Neural crest cell (in vitro differentiated cells): ENCODE measurements around the gene ANGPTL5. TPM values are rescaled to one million over a fixed set of nuclear protein-coding genes. Genes with fewer than 3 reads are reported as not detected.

Experiments used
- DNase-seq: peaks from one replicate; pipeline ENCODE4 v3.0.0; 2021; ENCODE audit warnings: low read depth, mixed read lengths, low spot score
- H3K27ac Mint-ChIP-seq: one replicate; pipeline ENCODE4 v1.8.0; 2021; ENCODE audit warnings: mild to moderate bottlenecking, mixed read lengths; ENCODE audit not compliant: unreplicated experiment
- H3K27me3 Mint-ChIP-seq: 2 replicates; pipeline ENCODE4 v1.8.0; 2021; ENCODE audit warnings: low read depth, mild to moderate bottlenecking, mixed read lengths
- H3K36me3 Mint-ChIP-seq: 2 replicates; pipeline ENCODE4 v1.8.0; 2021; ENCODE audit warnings: low read depth, mild to moderate bottlenecking, mixed read lengths
- H3K4me1 Mint-ChIP-seq: 2 replicates; pipeline ENCODE4 v1.8.0; 2021; ENCODE audit warnings: mixed read lengths
- H3K4me3 Mint-ChIP-seq: one replicate; pipeline ENCODE4 v1.8.0; 2021; ENCODE audit warnings: mild to moderate bottlenecking, mixed read lengths
- H3K9me3 Mint-ChIP-seq: 2 replicates; pipeline ENCODE4 v1.8.0; 2021; ENCODE audit warnings: mixed read lengths
- total RNA-seq: library from RNA; stranded (reverse); gene quantifications from 2 replicates; pipeline ENCODE4 v1.2.1, GENCODE V29; 2021
- TF ChIP-seq, protein P1 (sequence below): fragments of 200-600 bp; sonication (generic); conservative IDR thresholded peaks from 2 replicates; pipeline ENCODE4 v1.5.0; 2021; ENCODE audit warnings: antibody characterized with exemption, mild to moderate bottlenecking

Gene ANGPTL5
- total RNA-seq, 1 donor from 2014 or later, result not detected

DNA sequence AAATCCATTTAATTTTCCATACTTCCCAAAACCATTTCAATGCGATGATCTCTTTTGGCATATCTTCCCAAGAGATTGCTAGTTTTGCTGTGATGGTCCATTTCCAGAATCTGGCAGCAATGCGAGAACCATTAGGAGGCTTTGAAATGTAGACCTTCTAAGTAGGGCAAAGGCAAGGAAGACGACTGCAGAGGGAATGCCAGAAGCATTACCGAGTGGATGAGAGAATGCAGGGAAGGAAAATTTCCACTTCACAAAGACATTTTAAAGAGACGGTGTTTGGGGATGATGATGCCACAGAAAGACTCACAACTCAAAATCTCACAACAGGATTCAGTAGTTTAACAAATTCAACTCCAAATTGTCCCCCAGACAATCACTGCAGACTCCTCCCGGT, 2.0 kb downstream of the ANGPTL5 start:
- peak overlapping the region; percentile 94 for H3K4me3 Mint-ChIP-seq
- H3K4me1 Mint-ChIP-seq, result peaks cover 29% of the 10 kb centered on the region
- no peaks in the 10 kb centered on the region for H3K36me3 Mint-ChIP-seq
- no peak for DNase-seq
- H3K27ac Mint-ChIP-seq, result peak overlapping the region; percentile 64
- no peaks in the 10 kb centered on the region for H3K9me3 Mint-ChIP-seq
- TF ChIP-seq, protein P1, sequence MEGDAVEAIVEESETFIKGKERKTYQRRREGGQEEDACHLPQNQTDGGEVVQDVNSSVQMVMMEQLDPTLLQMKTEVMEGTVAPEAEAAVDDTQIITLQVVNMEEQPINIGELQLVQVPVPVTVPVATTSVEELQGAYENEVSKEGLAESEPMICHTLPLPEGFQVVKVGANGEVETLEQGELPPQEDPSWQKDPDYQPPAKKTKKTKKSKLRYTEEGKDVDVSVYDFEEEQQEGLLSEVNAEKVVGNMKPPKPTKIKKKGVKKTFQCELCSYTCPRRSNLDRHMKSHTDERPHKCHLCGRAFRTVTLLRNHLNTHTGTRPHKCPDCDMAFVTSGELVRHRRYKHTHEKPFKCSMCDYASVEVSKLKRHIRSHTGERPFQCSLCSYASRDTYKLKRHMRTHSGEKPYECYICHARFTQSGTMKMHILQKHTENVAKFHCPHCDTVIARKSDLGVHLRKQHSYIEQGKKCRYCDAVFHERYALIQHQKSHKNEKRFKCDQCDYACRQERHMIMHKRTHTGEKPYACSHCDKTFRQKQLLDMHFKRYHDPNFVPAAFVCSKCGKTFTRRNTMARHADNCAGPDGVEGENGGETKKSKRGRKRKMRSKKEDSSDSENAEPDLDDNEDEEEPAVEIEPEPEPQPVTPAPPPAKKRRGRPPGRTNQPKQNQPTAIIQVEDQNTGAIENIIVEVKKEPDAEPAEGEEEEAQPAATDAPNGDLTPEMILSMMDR, result no peak
- H3K27me3 Mint-ChIP-seq, result no peaks in the 10 kb centered on the region

DNA sequence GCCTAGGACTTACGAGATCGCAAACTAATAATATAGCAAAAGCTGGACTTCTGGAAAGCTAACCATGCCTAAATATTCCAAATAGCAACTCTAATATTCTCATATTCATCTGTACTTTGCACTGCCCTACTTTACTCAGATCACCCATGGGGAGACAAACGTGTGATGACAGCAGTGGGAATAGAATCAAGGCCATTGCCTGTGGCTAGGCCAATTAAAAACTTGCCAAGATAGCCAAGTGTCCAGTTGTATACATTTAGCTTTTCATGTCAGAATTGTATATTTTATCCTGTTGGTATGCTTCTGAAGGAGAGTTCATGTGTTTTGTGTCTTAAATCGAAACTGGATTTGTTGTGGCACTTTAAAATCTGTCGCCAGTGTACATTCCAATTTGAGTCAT, 2.7 kb downstream of the ANGPTL5 start:
- no peak for DNase-seq
- no peak overlapping the region for H3K27ac Mint-ChIP-seq
- H3K36me3 Mint-ChIP-seq, result no peaks in the 10 kb centered on the region
- H3K27me3 Mint-ChIP-seq, result no peaks in the 10 kb centered on the region
- H3K9me3 Mint-ChIP-seq, result no peaks in the 10 kb centered on the region
- TF ChIP-seq, protein P1, result no peak
- peak overlapping the region; percentile 59 for H3K4me3 Mint-ChIP-seq
- H3K4me1 Mint-ChIP-seq, result peaks cover 29% of the 10 kb centered on the region

DNA sequence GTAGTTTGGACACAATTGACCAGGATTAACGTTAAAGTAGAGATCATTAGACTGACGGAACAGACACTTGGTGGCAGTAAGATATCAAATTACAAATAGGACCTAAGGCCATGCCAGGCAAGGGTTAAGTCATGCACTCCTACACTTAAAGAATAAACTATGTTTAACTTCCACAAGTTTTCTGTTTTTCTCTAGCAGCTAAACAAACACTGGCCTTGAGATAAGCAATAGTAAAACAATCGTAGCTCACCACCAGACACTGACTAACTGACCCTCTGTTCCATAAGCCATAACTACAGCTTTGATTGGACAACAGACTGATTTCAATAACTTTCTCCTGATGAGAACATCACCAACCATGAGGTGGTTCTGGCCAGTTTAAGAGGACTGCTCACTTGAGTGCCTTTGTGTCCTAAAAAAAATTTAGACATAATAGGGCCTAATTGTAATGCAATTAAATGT, 3.5 kb downstream of the ANGPTL5 start:
- H3K36me3 Mint-ChIP-seq, result no peaks in the 10 kb centered on the region
- H3K4me3 Mint-ChIP-seq, result peak overlapping the region; percentile 16
- TF ChIP-seq, protein P1, result no peak
- H3K27me3 Mint-ChIP-seq, result no peaks in the 10 kb centered on the region
- H3K27ac Mint-ChIP-seq, result no peak overlapping the region
- no peaks in the 10 kb centered on the region for H3K9me3 Mint-ChIP-seq
- peaks cover 29% of the 10 kb centered on the region for H3K4me1 Mint-ChIP-seq
- no peak for DNase-seq

GRCh38 chr11:101909087-101909486, 7.2 kb downstream of the ANGPTL5 start:
- H3K4me1 Mint-ChIP-seq, result peaks cover under 1% of the 10 kb centered on the region
- H3K27me3 Mint-ChIP-seq, result no peaks in the 10 kb centered on the region
- H3K27ac Mint-ChIP-seq, result no peak overlapping the region
- DNase-seq, result no peak
- TF ChIP-seq, protein P1, result no peak
- H3K9me3 Mint-ChIP-seq, result no peaks in the 10 kb centered on the region
- no peaks in the 10 kb centered on the region for H3K36me3 Mint-ChIP-seq
- H3K4me3 Mint-ChIP-seq, result no peak overlapping the region

DNA sequence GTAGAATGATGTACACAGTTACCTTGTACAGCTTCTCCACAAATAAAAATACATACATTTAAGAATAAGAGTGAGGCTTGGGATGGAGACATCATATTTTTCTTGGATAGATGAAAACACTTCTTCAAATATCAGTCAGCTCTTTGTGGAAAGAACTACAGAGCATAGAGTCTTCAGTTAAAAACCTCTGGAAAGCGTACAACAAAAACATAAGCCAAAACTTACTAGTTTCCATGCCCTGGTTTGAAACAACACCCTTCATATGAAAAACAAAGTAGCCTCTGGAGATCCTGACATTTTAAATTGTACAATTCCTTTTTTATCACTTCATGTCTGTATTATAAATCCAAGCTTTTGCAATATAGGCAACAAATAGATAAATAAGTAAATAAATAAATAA, 8.5 kb downstream of the ANGPTL5 start:
- TF ChIP-seq, protein P1, result no peak
- DNase-seq, result no peak
- H3K27ac Mint-ChIP-seq, result no peak overlapping the region
- no peaks in the 10 kb centered on the region for H3K4me1 Mint-ChIP-seq
- no peak overlapping the region for H3K4me3 Mint-ChIP-seq
- no peaks in the 10 kb centered on the region for H3K9me3 Mint-ChIP-seq
- H3K36me3 Mint-ChIP-seq, result no peaks in the 10 kb centered on the region
- H3K27me3 Mint-ChIP-seq, result no peaks in the 10 kb centered on the region

DNA sequence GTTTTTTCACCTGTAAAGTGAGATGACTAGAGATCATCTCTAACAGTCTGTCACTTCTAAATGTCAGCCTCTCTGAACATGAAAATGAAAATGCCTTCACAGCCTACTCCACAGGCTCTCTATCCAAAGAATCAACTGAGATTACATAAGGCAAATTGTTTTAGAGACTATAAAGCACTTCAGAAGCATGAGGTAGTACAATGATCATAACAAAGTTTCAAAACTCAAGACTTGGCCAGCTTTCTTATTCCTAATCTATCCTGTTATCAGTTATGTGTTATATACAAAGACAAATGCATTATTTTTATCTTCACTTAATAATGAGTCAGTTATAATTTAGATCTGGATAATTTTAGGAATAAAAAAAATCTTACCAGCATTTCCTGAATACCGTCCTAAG, 21.8 kb downstream of the ANGPTL5 start:
- TF ChIP-seq, protein P1, result no peak
- Mint-ChIP-seq H3K9me3 (no peaks in the 10 kb centered on the region), H3K27ac (no peak overlapping the region), H3K27me3 (no peaks in the 10 kb centered on the region), H3K4me3 (no peak overlapping the region), H3K4me1 (no peaks in the 10 kb centered on the region), H3K36me3 (no peaks in the 10 kb centered on the region)
- no peak for DNase-seq
